HUDEP-2 (cell line): ENCODE measurements around the gene PSMD12.
"Not testable (repeated sequence)": the region's sequence is repeated elsewhere in the genome, so short reads cannot be mapped to it uniquely, and the experiment has no call there.

Experiments used
- DNase-seq, 76 experiments: peaks; one replicate each; lab custom pipeline; 2025; ENCODE audit not compliant: unreplicated experiment in 76 of 76; lab: John Stamatoyannopoulos, UW

Gene PSMD12

GRCh38 chr17:67388536-67388935, 22.2 kb upstream of the PSMD12 start:
- not testable (repeated sequence) for DNase-seq

GRCh38 chr17:67386965-67387551, 20.7 kb upstream of the PSMD12 start:
- DNase-seq: peak in 31 of 76 experiments; percentile 1 to 57 (median 16)

- no peak for DNase-seq
Observed at GRCh38 chr17:67385122-67385988, 19.0 kb upstream of the PSMD12 start.

- DNase-seq: peak in 6 of 76 experiments; percentile 4 to 19 (median 13)
Observed at GRCh38 chr17:67381929-67382257, 15.5 kb upstream of the PSMD12 start.

GRCh38 chr17:67379251-67379630, 12.9 kb upstream of the PSMD12 start:
- DNase-seq: no peak

- DNase-seq: peak in 57 of 76 experiments; percentile 6 to 75 (median 47)
Observed at GRCh38 chr17:67378454-67379250, 12.3 kb upstream of the PSMD12 start.

- DNase-seq: peak in 31 of 76 experiments; percentile 11 to 67 (median 30)
Observed at GRCh38 chr17:67377488-67378453, 11.4 kb upstream of the PSMD12 start.

- peak in 71 of 76 experiments; percentile 29 to 86 (median 67) for DNase-seq
Observed at GRCh38 chr17:67376737-67377487, 10.5 kb upstream of the PSMD12 start, which contains the start of gene PITPNC1. Gene PITPNC1, plus strand, starts transcription at chr17:67377281.

GRCh38 chr17:67376415-67376736, 10.0 kb upstream of the PSMD12 start:
- DNase-seq: no peak

- DNase-seq: no peak
Observed at GRCh38 chr17:67375716-67376115, 9.3 kb upstream of the PSMD12 start.

GRCh38 chr17:67375054-67375427, 8.7 kb upstream of the PSMD12 start:
- DNase-seq: no peak

GRCh38 chr17:67374329-67375053, 8.1 kb upstream of the PSMD12 start:
- peak in 74 of 76 experiments; percentile 46 to 98 (median 87) for DNase-seq

GRCh38 chr17:67372751-67373150, 6.4 kb upstream of the PSMD12 start:
- DNase-seq: no peak

GRCh38 chr17:67369676-67370075, 3.3 kb upstream of the PSMD12 start:
- DNase-seq: no peak

GRCh38 chr17:67365738-67366192, 612 bp downstream of the PSMD12 start:
- DNase-seq: peak in 14 of 76 experiments; percentile 11 to 66 (median 40)

- peak in 32 of 76 experiments; percentile 4 to 72 (median 36) for DNase-seq
Observed at GRCh38 chr17:67364847-67365737, 1.3 kb downstream of the PSMD12 start.

- DNase-seq: no peak
Observed at GRCh38 chr17:67362173-67362572, 4.2 kb downstream of the PSMD12 start.

GRCh38 chr17:67360880-67361279, 5.5 kb downstream of the PSMD12 start:
- DNase-seq: no peak
